HepG2 (cell line): ENCODE data around the gene SLC5A5. TPM values are rescaled to one million over a fixed set of nuclear protein-coding genes. Genes with fewer than 3 reads are reported as not detected.

ENCODE experiments used
- ATAC-seq: fragments of 200-7000 bp; cut with Tn5 transposase; 3 replicates; pipeline ENCODE4 v1.9.1; 2020; ENCODE audit warnings: mild to moderate bottlenecking, moderate library complexity
- BruUV-seq: library from RNA; stranded (reverse); fragments of 400-500 nt; replicated peaks from 2 replicates; lab custom pipeline; 2021; lab: Mats Ljungman, UMichigan
- CTCF ChIA-PET: fragments of 300-600 bp; formaldehyde crosslinking; extraction: SDS; loops from one replicate; lab custom pipeline; 2021; ENCODE audit warnings: low total read pairs, inconsistent platforms, low intra/inter-chr PET ratio; lab: Yijun Ruan, JAX
- POLR2A ChIA-PET: fragments of 350-600 bp; sonication (Branson Sonifier 250); formaldehyde crosslinking; loops from one replicate; lab custom pipeline; 2020; ENCODE audit warnings: antibody characterized with exemption, inconsistent platforms; lab: Yijun Ruan, JAX
- DNase-seq: peaks from one replicate; pipeline ENCODE4 v3.0.0-alpha.2; 2015; ENCODE audit warnings: low spot score
- FAIRE-seq: peaks from 3 replicates; lab custom pipeline; 2011; peaks lifted over from hg19 to GRCh38; lab: Jason Lieb, UNC
- H2AFZ ChIP-seq: one replicate; pipeline ENCODE4 v1.6.1; 2011; ENCODE audit warnings: low read length, inconsistent platforms
- H3K27ac ChIP-seq: fragments of 300-600 bp; 3 replicates; pipeline ENCODE4 v1.8.0; 2011; ENCODE audit warnings: mixed run types, mild to moderate bottlenecking, mixed read lengths, low read length, inconsistent platforms; ENCODE audit not compliant: insufficient read depth; ENCODE audit errors: extremely low read length
- H3K27me3 ChIP-seq, 2 experiments: fragments of 200-600 bp in 1 of 2; 2 replicates in 1 of 2; 3 replicates in 1 of 2; pipeline versions ENCODE4 v1.6.0 to v1.8.0; 2011; ENCODE audit warnings: low read length in 2 of 2, mild to moderate bottlenecking in 2 of 2, moderate library complexity in 2 of 2, inconsistent platforms in 1 of 2; ENCODE audit not compliant: insufficient read depth in 2 of 2, control insufficient read depth in 1 of 2
- H3K36me3 ChIP-seq, 2 experiments: fragments of 200-600 bp in 1 of 2; replicated peaks in 1 of 2; 2 replicates in 1 of 2; 3 replicates in 1 of 2; pipeline versions ENCODE4 v1.5.1 to v1.8.0; 2011; ENCODE audit warnings: low read length in 2 of 2, inconsistent platforms in 1 of 2; ENCODE audit not compliant: insufficient read depth in 2 of 2, control insufficient read depth in 1 of 2
- H3K4me1 ChIP-seq: 2 replicates; pipeline ENCODE4 v1.5.1; 2012; ENCODE audit warnings: low read length, inconsistent platforms; ENCODE audit not compliant: insufficient read depth
- H3K4me2 ChIP-seq: 2 replicates; pipeline ENCODE4 v1.6.0; 2011; ENCODE audit warnings: low read depth, low read length, inconsistent platforms
- H3K4me3 ChIP-seq, 3 experiments: fragments of 200-600 bp in 1 of 3; sonication (generic), shearing (Covaris generic) in 1 of 3; replicated peaks in 1 of 3; 2 replicates each; pipeline ENCODE4 v1.5.1; 2011 to 2016; ENCODE audit warnings: low read length in 3 of 3, inconsistent platforms in 2 of 3, low read depth in 2 of 3, mild to moderate bottlenecking in 2 of 3, control low read depth in 1 of 3, mixed read lengths in 1 of 3; ENCODE audit not compliant: insufficient read depth in 1 of 3
- H3K79me2 ChIP-seq: one replicate; pipeline ENCODE4 v1.6.1; 2011; ENCODE audit warnings: low read length, inconsistent platforms; ENCODE audit not compliant: insufficient read depth
- H3K9ac ChIP-seq: 2 replicates; pipeline ENCODE4 v1.6.0; 2011; ENCODE audit warnings: mild to moderate bottlenecking, low read depth, low read length, inconsistent platforms; ENCODE audit not compliant: insufficient read depth
- H3K9me3 ChIP-seq: 2 replicates; pipeline ENCODE4 v1.5.1; 2012; ENCODE audit warnings: mild to moderate bottlenecking, low read length
- H4K20me1 ChIP-seq: 2 replicates; pipeline ENCODE4 v1.6.0; 2011; ENCODE audit warnings: inconsistent platforms, mild to moderate bottlenecking, low read length, moderate library complexity; ENCODE audit not compliant: insufficient read depth
- ARNT ChIP-seq: fragments of 450-650 bp; IDR thresholded peaks from 2 replicates; pipeline ENCODE4 v1.6.1; 2017
- HIVEP1 ChIP-seq: sonication (generic); formaldehyde crosslinking; IDR thresholded peaks from 2 replicates; pipeline ENCODE4 v1.4.0; 2020; ENCODE audit warnings: mild to moderate bottlenecking, missing genetic modification reagents
- NR1H2 ChIP-seq: sonication (generic); formaldehyde crosslinking; IDR thresholded peaks from 2 replicates; pipeline ENCODE4 v1.8.1; 2022; ENCODE audit warnings: low read depth, missing genetic modification reagents, borderline replicate concordance
- POLR2AphosphoS5 ChIP-seq: IDR thresholded peaks from 2 replicates; pipeline ENCODE4 v1.6.1; 2012; ENCODE audit warnings: low read depth, low read length
- SPEN ChIP-seq: sonication (generic); formaldehyde crosslinking; IDR thresholded peaks from 2 replicates; pipeline ENCODE4 v1.5.1; 2020; ENCODE audit warnings: low read depth, mild to moderate bottlenecking, missing genetic modification reagents
- SRF ChIP-seq: IDR thresholded peaks from 2 replicates; pipeline ENCODE4 v1.6.1; 2011; ENCODE audit warnings: mild to moderate bottlenecking, low read depth, low read length, moderate library complexity
- ZNF256 ChIP-seq: sonication (generic); formaldehyde crosslinking; conservative IDR thresholded peaks from 2 replicates; pipeline ENCODE4 v1.4.0; 2020; ENCODE audit warnings: missing genetic modification reagents
- ZNF329 ChIP-seq: sonication (generic); formaldehyde crosslinking; IDR thresholded peaks from 2 replicates; pipeline ENCODE4 v1.9.0; 2021; ENCODE audit warnings: low read depth, mild to moderate bottlenecking, missing genetic modification reagents
- ZNF557 ChIP-seq: sonication (generic); formaldehyde crosslinking; IDR thresholded peaks from 2 replicates; pipeline ENCODE4 v1.4.0; 2020; ENCODE audit warnings: missing genetic modification reagents
- WGBS: methylation state at CpG from one replicate; pipeline ENCODE4 v1.1.6; 2017; ENCODE audit warnings: low lambda C conversion rate; 5-methylcytosine and 5-hydroxymethylcytosine counted together
- in situ Hi-C: cut with HindIII; loops from 2 replicates; pipeline ENCODE4 v1.10.0; 2017; ENCODE audit warnings: low pct_unique_long_range_greater_than_20kb; ENCODE audit not compliant: extremely low pct_ligation_motif_present
- intact Hi-C: fragments of 100-400 bp; cut with micrococcal nuclease; formaldehyde crosslinking; loops from one replicate; pipeline ENCODE4 v1.10.0; 2022; ENCODE audit not compliant: unreplicated experiment
- polyA plus RNA-seq, 8 experiments: library from polyadenylated mRNA; depleted of rRNA in 3 of 8; stranded (reverse) in 7 of 8; unstranded in 1 of 8; fragments of >200 nt; fragmentation: Illumina TruSeq in 4 of 8; extraction: Trizol in 4 of 8; gene quantifications; 2 replicates each; pipeline versions ENCODE4 v1.2.1 to v1.2.3, GENCODE V29; 2011 to 2016; ENCODE audit warnings: low read depth in 4 of 8, missing spikeins in 1 of 8, mixed read lengths in 1 of 8; ENCODE audit not compliant: insufficient read depth in 1 of 8
- total RNA-seq, 5 experiments: library from RNA; depleted of rRNA; stranded (reverse); fragments of >200 nt; fragmentation: Illumina TruSeq; extraction: Trizol; gene quantifications; 2 replicates each; pipeline ENCODE4 v1.2.3, GENCODE V29; 2016; ENCODE audit warnings: low read depth in 1 of 5
- TF ChIP-seq, protein P1 (sequence below), 2 experiments: sonication (generic) in 1 of 2; formaldehyde crosslinking in 1 of 2; IDR thresholded peaks; 2 replicates each; pipeline versions ENCODE4 v1.5.1 to v1.6.1; 2011 to 2020; ENCODE audit warnings: borderline replicate concordance in 1 of 2, low read depth in 1 of 2, low read length in 1 of 2, mild to moderate bottlenecking in 1 of 2, missing genetic modification reagents in 1 of 2, moderate library complexity in 1 of 2
- TF ChIP-seq, protein P2 (sequence below), 2 experiments: fragments of 450-650 bp in 1 of 2; sonication (generic) in 1 of 2; formaldehyde crosslinking in 1 of 2; IDR thresholded peaks; 2 replicates each; pipeline versions ENCODE4 v1.6.1 to v1.8.0; 2016 to 2022; ENCODE audit warnings: antibody characterized with exemption in 1 of 2, mild to moderate bottlenecking in 1 of 2, missing genetic modification reagents in 1 of 2

SLC5A5 gene
- total and polyA plus RNA-seq, 2 of the 13 experiments (the other 11 are each of a cell fraction or from before 2014, with no cell fraction given) = not detected

DNA sequence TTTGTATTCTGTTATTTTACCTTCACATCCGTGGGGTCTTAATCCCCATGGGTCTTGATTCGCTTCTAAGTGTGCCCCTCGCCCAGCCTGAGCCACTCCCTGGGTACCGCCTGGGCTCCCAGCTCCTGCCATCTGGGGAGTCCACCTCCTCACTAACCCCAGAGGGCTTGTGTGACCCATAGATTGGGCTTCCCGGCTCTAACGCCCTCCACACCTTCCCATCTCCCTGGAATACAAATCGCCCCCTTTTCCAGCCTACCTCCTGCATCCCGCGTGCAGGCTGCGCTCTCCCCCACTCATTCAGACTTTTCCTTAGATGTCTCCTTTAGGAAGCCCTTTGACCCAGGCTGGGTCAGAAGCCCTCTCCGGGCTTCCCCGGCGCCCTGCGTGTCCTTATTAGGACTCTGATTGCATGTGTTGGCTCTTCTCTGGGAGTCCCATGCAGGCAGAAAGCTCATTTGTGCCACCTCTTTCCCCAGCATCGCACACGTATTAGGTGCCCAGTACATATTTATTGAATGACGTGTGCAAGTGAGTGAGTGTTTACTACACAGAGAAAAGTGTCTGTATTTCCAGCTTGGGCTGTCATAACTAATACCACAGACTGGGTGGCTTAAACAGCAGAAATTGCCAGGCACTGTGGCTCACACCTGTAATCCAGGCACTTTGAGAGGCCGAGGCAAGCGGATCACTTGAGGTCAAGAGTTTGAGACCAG is 61.8 kb downstream of the SLC5A5 start:
- intact Hi-C loops = loop anchor here (5.0 kb wide), 1 partner anchor 76 kb away; the partner anchor contains the start of gene RPL18A
- FAIRE-seq (peak; percentile 42), ATAC-seq (peak; percentile 12)
- TF ChIP-seq ARNT (no peak), POLR2AphosphoS5 (no peak), ZNF557 (no peak), HIVEP1 (peak; percentile 10; the same call in 1 of the 2 replicates), ZNF329 (no peak), SRF (peak; percentile 30; the same call in 1 of the 2 replicates), NR1H2 (CRISPR knock-in tag) (no peak), ZNF256 (no peak), SPEN (CRISPR knock-in tag) (no peak)
- TF ChIP-seq, protein P1, sequence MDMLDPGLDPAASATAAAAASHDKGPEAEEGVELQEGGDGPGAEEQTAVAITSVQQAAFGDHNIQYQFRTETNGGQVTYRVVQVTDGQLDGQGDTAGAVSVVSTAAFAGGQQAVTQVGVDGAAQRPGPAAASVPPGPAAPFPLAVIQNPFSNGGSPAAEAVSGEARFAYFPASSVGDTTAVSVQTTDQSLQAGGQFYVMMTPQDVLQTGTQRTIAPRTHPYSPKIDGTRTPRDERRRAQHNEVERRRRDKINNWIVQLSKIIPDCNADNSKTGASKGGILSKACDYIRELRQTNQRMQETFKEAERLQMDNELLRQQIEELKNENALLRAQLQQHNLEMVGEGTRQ (IDR thresholded peaks at IDR 0.05; ENCODE audit: low read depth, low read length) = no peak
- TF ChIP-seq, protein P1 (CRISPR knock-in tag; IDR thresholded peaks at IDR 0.05; ENCODE audit: borderline replicate concordance) = no peak
- TF ChIP-seq, protein P2, sequence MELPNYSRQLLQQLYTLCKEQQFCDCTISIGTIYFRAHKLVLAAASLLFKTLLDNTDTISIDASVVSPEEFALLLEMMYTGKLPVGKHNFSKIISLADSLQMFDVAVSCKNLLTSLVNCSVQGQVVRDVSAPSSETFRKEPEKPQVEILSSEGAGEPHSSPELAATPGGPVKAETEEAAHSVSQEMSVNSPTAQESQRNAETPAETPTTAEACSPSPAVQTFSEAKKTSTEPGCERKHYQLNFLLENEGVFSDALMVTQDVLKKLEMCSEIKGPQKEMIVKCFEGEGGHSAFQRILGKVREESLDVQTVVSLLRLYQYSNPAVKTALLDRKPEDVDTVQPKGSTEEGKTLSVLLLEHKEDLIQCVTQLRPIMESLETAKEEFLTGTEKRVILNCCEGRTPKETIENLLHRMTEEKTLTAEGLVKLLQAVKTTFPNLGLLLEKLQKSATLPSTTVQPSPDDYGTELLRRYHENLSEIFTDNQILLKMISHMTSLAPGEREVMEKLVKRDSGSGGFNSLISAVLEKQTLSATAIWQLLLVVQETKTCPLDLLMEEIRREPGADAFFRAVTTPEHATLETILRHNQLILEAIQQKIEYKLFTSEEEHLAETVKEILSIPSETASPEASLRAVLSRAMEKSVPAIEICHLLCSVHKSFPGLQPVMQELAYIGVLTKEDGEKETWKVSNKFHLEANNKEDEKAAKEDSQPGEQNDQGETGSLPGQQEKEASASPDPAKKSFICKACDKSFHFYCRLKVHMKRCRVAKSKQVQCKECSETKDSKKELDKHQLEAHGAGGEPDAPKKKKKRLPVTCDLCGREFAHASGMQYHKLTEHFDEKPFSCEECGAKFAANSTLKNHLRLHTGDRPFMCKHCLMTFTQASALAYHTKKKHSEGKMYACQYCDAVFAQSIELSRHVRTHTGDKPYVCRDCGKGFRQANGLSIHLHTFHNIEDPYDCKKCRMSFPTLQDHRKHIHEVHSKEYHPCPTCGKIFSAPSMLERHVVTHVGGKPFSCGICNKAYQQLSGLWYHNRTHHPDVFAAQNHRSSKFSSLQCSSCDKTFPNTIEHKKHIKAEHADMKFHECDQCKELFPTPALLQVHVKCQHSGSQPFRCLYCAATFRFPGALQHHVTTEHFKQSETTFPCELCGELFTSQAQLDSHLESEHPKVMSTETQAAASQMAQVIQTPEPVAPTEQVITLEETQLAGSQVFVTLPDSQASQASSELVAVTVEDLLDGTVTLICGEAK (IDR thresholded peaks at IDR 0.05) = no peak
- TF ChIP-seq, protein P2 (CRISPR knock-in tag; IDR thresholded peaks at IDR 0.05) = no peak

More for the DNA sequence above, 61.8 kb downstream of the SLC5A5 start:
- H2AFZ ChIP-seq = no peak overlapping the region
- ChIA-PET POLR2A (interaction anchor here (1.2 to 2.9 kb wide), 7 partner anchors 15 to 214 kb away, joined by 3 to 43 read pairs (median 4); partner anchors contain the start of genes MAP1S and RPL18A), CTCF (interaction anchor here (1.2 to 1.9 kb wide), 4 partner anchors 59 to 74 kb away, joined by 3 to 32 read pairs (median 5); partner anchors contain the start of genes RPL18A and SLC5A5)
- H3K4me1 ChIP-seq = peaks cover 33% of the 10 kb centered on the region
- H3K9me3 ChIP-seq = no peaks in the 10 kb centered on the region
- BruUV-seq = no TSS peak
- in situ Hi-C loops = loop anchor here (5.0 to 25.0 kb wide), 2 partner anchors 66 to 129 kb away; no protein-coding TSS in a partner anchor
- peaks cover 2 to 3% of the 10 kb centered on the region in 2 experiments; a peak in 2 of 5 replicates for H3K36me3 ChIP-seq
- 13% methylated on average over 19 of the region's 19 CpGs for WGBS
- no peaks in the 10 kb centered on the region for H4K20me1 ChIP-seq
- peaks cover 6% of the 10 kb centered on the region for H3K79me2 ChIP-seq
- peak overlapping the region; percentile 89 for H3K4me2 ChIP-seq
- peak; percentile 33 for DNase-seq
- peak overlapping the region; percentile 91 to 97 (median 94) for H3K4me3 ChIP-seq
- peaks cover 0 to 4% of the 10 kb centered on the region in 2 experiments; a peak in 1 of 5 replicates for H3K27me3 ChIP-seq
- peak overlapping the region; percentile 86 for H3K9ac ChIP-seq
- peak overlapping the region; percentile 80 for H3K27ac ChIP-seq
